LNCaP clone FGC (cell line): ENCODE results near the gene KRT8.

Experiments
- DNase-seq: peaks from one replicate; pipeline ENCODE4 v3.0.0-alpha.2; 2011; ENCODE audit warnings: low read depth
- H3K4me3 ChIP-seq: 2 replicates; pipeline ENCODE4 v1.5.1; 2011; ENCODE audit warnings: mild to moderate bottlenecking, low read depth, low read length, control low read depth
- TF ChIP-seq, protein P1 (sequence below): IDR thresholded peaks from 2 replicates; pipeline ENCODE4 v1.5.1; 2012; ENCODE audit warnings: mild to moderate bottlenecking; ENCODE audit not compliant: control insufficient read depth, insufficient read depth; ENCODE audit errors: extremely low read depth

The KRT8 gene

DNA sequence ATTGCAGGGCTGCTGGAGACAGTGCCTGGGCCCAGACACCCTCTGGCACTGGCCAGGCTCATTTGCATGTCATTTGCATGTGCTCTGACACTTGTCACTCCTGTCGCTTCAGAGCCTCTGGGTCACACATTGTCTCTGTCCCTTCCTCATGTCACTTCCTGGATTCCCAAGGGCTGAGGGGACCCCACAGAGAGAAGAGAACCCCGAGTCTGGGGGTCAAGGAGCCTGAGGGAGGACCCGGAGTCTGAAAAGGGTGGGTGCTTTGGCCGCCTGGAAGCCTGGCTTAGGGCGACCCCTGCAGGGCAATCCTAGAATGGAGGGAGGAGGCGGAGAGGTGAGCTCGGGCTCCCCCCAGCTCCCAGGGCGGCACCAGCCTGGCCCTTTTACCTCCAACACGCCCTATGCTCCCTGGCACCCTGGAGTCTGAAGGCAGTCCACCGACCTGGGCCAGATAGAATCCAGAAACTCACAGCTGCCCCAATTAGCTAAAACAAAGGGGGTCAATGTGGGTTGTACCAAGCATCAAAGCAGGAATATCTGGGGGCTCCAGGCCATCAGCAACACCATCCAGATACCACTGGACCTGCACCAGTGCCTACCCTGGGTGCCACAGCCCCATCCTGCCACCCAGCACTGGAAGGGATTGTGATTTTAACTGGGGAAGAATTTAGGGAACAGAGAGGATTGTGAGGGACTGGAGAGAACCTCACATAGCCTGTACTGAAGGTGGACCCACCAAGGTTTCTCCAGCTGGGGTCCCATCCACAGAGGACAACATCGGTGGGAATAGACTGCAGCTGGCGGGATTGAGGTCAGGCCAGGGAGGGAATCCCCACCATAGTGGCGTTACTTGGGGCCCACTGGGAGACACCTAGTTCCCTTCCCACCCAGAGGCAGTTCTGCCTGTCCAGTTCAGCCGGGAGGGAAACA lies 34.2 kb downstream of the KRT8 start:
- TF ChIP-seq, protein P1, sequence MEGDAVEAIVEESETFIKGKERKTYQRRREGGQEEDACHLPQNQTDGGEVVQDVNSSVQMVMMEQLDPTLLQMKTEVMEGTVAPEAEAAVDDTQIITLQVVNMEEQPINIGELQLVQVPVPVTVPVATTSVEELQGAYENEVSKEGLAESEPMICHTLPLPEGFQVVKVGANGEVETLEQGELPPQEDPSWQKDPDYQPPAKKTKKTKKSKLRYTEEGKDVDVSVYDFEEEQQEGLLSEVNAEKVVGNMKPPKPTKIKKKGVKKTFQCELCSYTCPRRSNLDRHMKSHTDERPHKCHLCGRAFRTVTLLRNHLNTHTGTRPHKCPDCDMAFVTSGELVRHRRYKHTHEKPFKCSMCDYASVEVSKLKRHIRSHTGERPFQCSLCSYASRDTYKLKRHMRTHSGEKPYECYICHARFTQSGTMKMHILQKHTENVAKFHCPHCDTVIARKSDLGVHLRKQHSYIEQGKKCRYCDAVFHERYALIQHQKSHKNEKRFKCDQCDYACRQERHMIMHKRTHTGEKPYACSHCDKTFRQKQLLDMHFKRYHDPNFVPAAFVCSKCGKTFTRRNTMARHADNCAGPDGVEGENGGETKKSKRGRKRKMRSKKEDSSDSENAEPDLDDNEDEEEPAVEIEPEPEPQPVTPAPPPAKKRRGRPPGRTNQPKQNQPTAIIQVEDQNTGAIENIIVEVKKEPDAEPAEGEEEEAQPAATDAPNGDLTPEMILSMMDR: peak; percentile 87
- H3K4me3 ChIP-seq: no peak overlapping the region
- no peak for DNase-seq

DNA sequence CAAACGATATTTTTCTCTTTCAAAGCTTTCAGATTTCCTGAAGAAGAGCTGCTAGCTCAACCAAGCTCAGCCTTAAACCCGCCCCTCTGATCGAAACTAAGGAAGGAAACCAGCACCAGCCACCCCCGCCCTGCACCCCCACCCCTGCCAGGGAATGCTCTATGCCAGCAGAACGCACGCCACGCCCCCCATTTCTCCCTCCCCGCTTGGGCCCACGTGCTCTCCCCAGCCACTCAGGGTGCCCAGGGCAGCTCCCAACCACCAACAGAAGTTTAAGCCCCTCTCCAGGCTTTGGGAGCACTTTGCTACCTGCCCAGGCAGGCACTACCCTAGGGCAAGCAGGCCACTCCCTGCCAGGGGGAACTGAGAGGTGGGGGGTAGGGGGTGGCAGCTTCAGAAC lies 37.2 kb downstream of the KRT8 start:
- DNase-seq: no peak
- no peak overlapping the region for H3K4me3 ChIP-seq
- TF ChIP-seq, protein P1: no peak

DNA sequence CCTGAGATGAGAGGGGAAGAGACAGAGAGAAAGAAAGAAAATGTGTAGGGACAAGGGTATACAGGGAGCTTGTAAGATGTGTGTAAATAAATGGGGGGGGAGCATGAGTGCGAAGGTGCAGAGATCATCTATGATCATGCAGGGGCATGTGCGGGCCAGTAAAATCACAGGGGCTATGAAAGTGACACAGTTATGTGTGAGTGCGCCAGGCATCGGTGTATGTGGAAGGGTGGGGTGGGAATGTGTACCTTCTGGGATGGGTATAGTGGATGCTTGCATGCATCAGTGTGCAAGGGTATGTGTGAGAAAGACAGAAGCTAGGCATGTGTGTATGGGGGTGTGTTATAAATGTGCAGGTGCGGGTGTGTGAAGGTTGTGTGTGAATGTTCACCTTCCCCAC lies 37.7 kb downstream of the KRT8 start:
- TF ChIP-seq, protein P1: no peak
- H3K4me3 ChIP-seq: no peak overlapping the region
- DNase-seq: no peak

DNA sequence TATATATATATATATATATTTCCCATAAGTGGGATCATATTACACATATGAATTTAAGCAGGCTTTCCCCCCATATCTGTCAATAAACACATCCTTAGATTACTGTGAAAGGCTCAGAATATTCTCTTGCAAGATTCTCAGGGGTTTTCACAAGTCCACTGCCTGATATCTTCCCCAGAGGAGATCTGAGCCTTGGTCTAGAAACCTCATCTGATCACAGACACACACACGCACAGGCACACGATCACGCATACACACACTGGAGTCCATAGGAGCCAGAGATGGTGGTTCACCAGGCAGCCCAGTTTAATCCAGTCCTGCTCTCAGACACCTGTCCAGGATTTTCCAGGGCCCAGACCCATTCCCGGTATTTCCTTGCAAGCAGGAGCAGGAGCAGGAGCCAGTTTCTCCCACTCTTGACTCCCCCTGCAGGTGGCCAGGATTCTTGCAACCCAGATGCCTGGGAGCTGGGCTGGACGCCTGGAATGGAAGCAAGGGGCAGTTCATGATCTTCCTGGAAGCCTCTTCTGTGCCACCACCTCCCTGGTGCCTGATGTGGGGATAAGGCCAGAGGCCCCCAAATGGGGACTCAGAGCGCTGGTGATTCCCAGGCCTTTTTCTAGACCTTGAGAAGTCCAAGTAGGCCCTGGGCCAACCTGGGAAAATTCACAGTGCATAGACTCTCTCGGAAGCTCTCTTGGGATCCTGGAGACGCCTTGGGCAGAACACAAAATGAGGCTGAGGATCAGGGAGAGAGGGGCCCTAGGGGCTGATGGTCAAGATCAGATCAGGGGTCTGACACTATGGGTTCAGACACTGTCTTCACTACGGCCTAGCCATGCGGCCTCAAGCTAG lies 39.6 kb downstream of the KRT8 start:
- TF ChIP-seq, protein P1: peak; percentile 86
- no peak overlapping the region for H3K4me3 ChIP-seq
- peak; percentile 62 for DNase-seq

DNA sequence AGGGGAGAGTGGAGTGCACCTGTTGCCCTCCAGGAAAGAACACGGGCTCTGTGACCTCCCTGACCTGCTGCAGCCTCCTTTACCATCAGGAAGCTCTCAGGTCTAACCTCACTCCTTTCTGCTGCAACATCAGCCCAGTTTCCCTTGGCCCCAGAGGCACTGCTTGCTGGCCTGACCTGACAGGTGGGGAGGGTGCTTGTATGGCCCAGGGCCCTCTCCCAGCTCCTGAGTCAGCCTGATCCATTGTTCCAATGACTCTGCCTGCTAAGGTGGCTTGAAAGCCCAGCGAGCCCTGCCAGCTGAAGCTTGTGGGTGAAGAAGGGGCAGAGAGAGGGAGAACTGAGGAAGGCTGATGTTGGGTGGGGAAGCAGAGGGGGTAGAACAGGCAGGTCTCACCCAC lies 42.9 kb downstream of the KRT8 start:
- TF ChIP-seq, protein P1: no peak
- no peak for DNase-seq
- H3K4me3 ChIP-seq: no peak overlapping the region

DNA sequence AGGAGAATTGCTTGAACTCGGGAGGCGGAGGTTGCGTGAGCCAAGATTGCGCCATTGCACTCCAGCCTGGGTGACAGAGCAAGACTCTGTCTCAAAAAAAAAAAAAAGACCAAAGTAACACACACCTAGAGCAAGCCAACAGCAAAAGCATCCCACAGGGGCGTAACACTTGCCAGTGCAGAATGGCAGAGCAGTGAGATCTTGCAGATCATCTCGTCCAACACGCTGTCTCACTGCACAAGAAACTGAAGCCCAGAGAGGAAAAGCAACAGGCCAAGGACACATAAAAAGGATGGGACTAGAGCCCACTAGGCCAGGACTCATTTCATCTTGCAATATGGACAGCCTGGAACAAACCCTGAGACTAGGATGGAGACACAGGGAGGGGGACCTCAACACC lies 43.4 kb downstream of the KRT8 start:
- no peak for DNase-seq
- no peak overlapping the region for H3K4me3 ChIP-seq
- TF ChIP-seq, protein P1: no peak
